Measurements from ENCODE around the gene CLCNKA. TPM values are rescaled to one million over a fixed set of nuclear protein-coding genes. Genes with fewer than 3 reads are reported as not detected.

CLCNKA gene
- total and polyA plus RNA-seq, 8 donors: 0.67 to 9.3 (median 1.4) TPM

GRCh38 chr1:16015960-16016901 lies 5.6 kb upstream of the CLCNKA start:
- WGBS, 2 donors: 77 to 83% methylated on average over 22 to 23 of the region's 23 CpGs
- TF ChIP-seq, protein P1, sequence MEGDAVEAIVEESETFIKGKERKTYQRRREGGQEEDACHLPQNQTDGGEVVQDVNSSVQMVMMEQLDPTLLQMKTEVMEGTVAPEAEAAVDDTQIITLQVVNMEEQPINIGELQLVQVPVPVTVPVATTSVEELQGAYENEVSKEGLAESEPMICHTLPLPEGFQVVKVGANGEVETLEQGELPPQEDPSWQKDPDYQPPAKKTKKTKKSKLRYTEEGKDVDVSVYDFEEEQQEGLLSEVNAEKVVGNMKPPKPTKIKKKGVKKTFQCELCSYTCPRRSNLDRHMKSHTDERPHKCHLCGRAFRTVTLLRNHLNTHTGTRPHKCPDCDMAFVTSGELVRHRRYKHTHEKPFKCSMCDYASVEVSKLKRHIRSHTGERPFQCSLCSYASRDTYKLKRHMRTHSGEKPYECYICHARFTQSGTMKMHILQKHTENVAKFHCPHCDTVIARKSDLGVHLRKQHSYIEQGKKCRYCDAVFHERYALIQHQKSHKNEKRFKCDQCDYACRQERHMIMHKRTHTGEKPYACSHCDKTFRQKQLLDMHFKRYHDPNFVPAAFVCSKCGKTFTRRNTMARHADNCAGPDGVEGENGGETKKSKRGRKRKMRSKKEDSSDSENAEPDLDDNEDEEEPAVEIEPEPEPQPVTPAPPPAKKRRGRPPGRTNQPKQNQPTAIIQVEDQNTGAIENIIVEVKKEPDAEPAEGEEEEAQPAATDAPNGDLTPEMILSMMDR (IDR thresholded peaks at IDR 0.05): no peak
- Histone ChIP-seq H3K27ac (no peak overlapping the region), H3K36me3 (no peaks in the 10 kb centered on the region), H3K4me3 (no peak overlapping the region), H3K4me1 (peaks cover 0 to 14% (median 2%) of the 10 kb centered on the region in 3 donors), H3K27me3 (no peaks in the 10 kb centered on the region), H3K9me3 (no peaks in the 10 kb centered on the region)
- ATAC-seq (no peak), DNase-seq (peak in 1 of 6 donors; percentile 71), FAIRE-seq (no peak)
- intact Hi-C loops (cut with DNase I): no loop called here

DNA sequence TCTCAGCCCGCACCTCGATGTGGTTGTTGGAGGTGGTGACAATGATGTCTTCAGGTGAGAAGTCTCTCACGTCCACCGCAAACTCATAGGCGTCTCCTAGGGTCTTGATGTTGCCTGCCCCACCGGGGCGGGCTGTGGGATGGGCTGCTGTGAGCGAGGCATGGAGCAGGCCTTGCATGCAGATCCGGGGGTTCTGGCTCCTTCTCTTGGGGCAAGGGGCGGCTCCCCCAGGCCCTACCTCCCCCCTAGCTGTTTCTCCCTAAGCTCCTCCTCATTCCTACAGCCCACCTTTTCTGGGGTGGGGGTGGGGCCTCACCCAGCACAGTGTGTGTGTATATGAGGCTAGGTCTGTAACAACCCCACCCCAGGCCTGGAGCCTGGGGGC lies 4.8 kb upstream of the CLCNKA start:
- TF ChIP-seq, protein P1 (IDR thresholded peaks at IDR 0.05): no peak
- peak overlapping the region in 1 of 4 donors; percentile 64 for H3K27ac ChIP-seq
- H3K36me3 ChIP-seq: no peaks in the 10 kb centered on the region
- FAIRE-seq: no peak
- WGBS, 2 donors: 86 to 90% methylated on average over 8 to 10 of the region's 10 CpGs
- no peaks in the 10 kb centered on the region for H3K9me3 ChIP-seq
- H3K4me3 ChIP-seq: no peak overlapping the region
- peaks cover 7 to 21% (median 11%) of the 10 kb centered on the region in 3 donors for H3K4me1 ChIP-seq
- no peak for ATAC-seq
- intact Hi-C loops (cut with DNase I): no loop called here
- peak in 1 of 6 donors; percentile 15 for DNase-seq
- no peaks in the 10 kb centered on the region for H3K27me3 ChIP-seq

- Histone ChIP-seq H3K27ac (peak within 1 kb of the TSS; percentile 22 to 64 (median 45)), H3K4me3 (no peak within 1 kb of the TSS)
Measured at GRCh38 chr1:16017461-16018303, 4.2 kb upstream of the CLCNKA start, which contains the start of gene HSPB7. Gene HSPB7 (minus strand): TSS chr1:16018043. CDS start chr1:16017963, 80 bp downstream.

DNA sequence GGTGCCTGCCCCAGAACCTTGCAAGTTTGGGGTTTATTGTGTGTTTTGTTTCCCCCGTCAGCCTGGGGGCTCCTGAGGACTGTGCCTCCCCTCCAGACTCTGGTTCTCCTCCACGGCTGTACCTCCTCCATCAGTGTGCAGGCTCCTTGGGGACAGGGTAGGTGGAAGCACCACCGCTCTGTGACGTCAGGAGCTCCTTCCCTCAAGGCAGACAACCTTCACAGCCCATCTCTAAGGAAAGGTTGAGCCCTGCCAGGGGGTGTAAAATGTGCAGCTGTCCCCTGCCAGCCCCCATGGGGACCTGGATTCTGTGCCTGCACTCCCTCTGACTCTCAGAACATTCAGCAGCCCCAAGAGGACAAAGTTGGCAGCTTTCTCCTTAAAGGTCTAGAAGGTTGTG lies 3.5 kb upstream of the CLCNKA start:
- intact Hi-C loops (cut with DNase I): no loop called here
- DNase-seq (no peak), ATAC-seq (no peak), FAIRE-seq (no peak)
- H3K4me3 ChIP-seq: no peak overlapping the region
- TF ChIP-seq, protein P1 (IDR thresholded peaks at IDR 0.05): no peak
- H3K27me3 ChIP-seq: no peaks in the 10 kb centered on the region
- H3K36me3 ChIP-seq: no peaks in the 10 kb centered on the region
- H3K27ac ChIP-seq: peak overlapping the region in 3 of 4 donors; percentile 39 to 64 (median 51)
- H3K9me3 ChIP-seq: no peaks in the 10 kb centered on the region
- WGBS, 2 donors: 66 to 75% methylated on average over 4 of the region's 4 CpGs
- H3K4me1 ChIP-seq: peaks cover 7 to 18% (median 12%) of the 10 kb centered on the region in 3 donors

More at GRCh38 chr1:16017461-16018303, 4.2 kb upstream of the CLCNKA start, which contains the start of gene HSPB7:
- H3K36me3 ChIP-seq: no peaks in the 10 kb centered on the region
- ATAC-seq (peak in 3 of 4 donors; percentile 2 to 16 (median 5)), DNase-seq (peak in 3 of 6 donors; percentile 31 to 80 (median 35)), FAIRE-seq (no peak)
- H3K27me3 ChIP-seq: no peaks in the 10 kb centered on the region
- peaks cover 7 to 18% (median 12%) of the 10 kb centered on the region in 3 donors for H3K4me1 ChIP-seq
- TF ChIP-seq, protein P1 (IDR thresholded peaks at IDR 0.05): no peak
- intact Hi-C loops (cut with DNase I): no loop called here
- no peaks in the 10 kb centered on the region for H3K9me3 ChIP-seq
- 65 to 69% methylated on average over 37 of the region's 37 CpGs for WGBS, 2 donors
